Neuronal stem cell (in vitro differentiated cells): Measurements from ENCODE around the gene OR7A5.
"Not testable (repeated sequence)": the region's sequence is repeated elsewhere in the genome, so short reads cannot be mapped to it uniquely, and the experiment has no call there.

Source experiments
- DNase-seq: peaks from one replicate; pipeline ENCODE4 v3.0.0-alpha.2; 2013; ENCODE audit warnings: low spot score
- H2AFZ ChIP-seq: one replicate; pipeline ENCODE4 v1.6.1; 2013; ENCODE audit warnings: mild to moderate bottlenecking, low read length, inconsistent platforms
- H2AK5ac ChIP-seq: 2 replicates; pipeline ENCODE4 v1.6.1; 2013; ENCODE audit warnings: low read depth, mild to moderate bottlenecking, inconsistent platforms, low read length, moderate library complexity, mixed read lengths
- H2BK120ac ChIP-seq: 2 replicates; pipeline ENCODE4 v1.6.1; 2013; ENCODE audit warnings: low read depth, mild to moderate bottlenecking, inconsistent platforms, low read length, moderate library complexity, mixed read lengths
- H2BK12ac ChIP-seq: one replicate; pipeline ENCODE4 v1.6.1; 2013; ENCODE audit warnings: low read length, inconsistent platforms
- H2BK15ac ChIP-seq: 2 replicates; pipeline ENCODE4 v1.6.1; 2013; ENCODE audit warnings: mild to moderate bottlenecking, low read length, inconsistent platforms, mixed read lengths
- H2BK5ac ChIP-seq: one replicate; pipeline ENCODE4 v1.6.1; 2013; ENCODE audit warnings: inconsistent platforms, mild to moderate bottlenecking, low read length, moderate library complexity
- H3K14ac ChIP-seq: one replicate; pipeline ENCODE4 v1.6.1; 2013; ENCODE audit warnings: low read length, inconsistent platforms
- H3K18ac ChIP-seq: 2 replicates; pipeline ENCODE4 v1.6.1; 2013; ENCODE audit warnings: low read length, inconsistent platforms
- H3K23ac ChIP-seq: 2 replicates; pipeline ENCODE4 v1.6.1; 2013; ENCODE audit warnings: low read depth, mild to moderate bottlenecking, mixed read lengths, low read length, inconsistent platforms; ENCODE audit not compliant: poor library complexity
- H3K27ac ChIP-seq: replicated peaks from 3 replicates; pipeline ENCODE4 v1.5.1; 2013; ENCODE audit warnings: low read length, inconsistent platforms
- H3K27me3 ChIP-seq, 3 experiments: 2 replicates each; pipeline ENCODE4 v1.6.1; 2013; ENCODE audit warnings: low read length in 3 of 3, mild to moderate bottlenecking in 2 of 3, inconsistent platforms in 1 of 3, low read depth in 1 of 3, mixed read lengths in 1 of 3, moderate library complexity in 1 of 3; ENCODE audit not compliant: control insufficient read depth in 3 of 3, insufficient read depth in 3 of 3
- H3K36me3 ChIP-seq, 2 donors: replicated peaks in 1 of 2; 2 replicates each; pipeline ENCODE4 v1.6.1; 2013; ENCODE audit warnings: low read length in 2 of 2; ENCODE audit not compliant: control insufficient read depth in 2 of 2, insufficient read depth in 2 of 2
- H3K4ac ChIP-seq: 2 replicates; pipeline ENCODE4 v1.6.1; 2013; ENCODE audit warnings: inconsistent platforms, mild to moderate bottlenecking, low read length, moderate library complexity
- H3K4me1 ChIP-seq, 2 donors: 1 replicate in 1 of 2; 2 replicates in 1 of 2; pipeline ENCODE4 v1.6.1; 2013; ENCODE audit warnings: low read length in 2 of 2, low read depth in 1 of 2; ENCODE audit not compliant: control insufficient read depth in 2 of 2, insufficient read depth in 1 of 2
- H3K4me2 ChIP-seq: one replicate; pipeline ENCODE4 v1.6.1; 2013; ENCODE audit warnings: mild to moderate bottlenecking, low read length, inconsistent platforms; ENCODE audit not compliant: insufficient read depth, poor library complexity, severe bottlenecking
- H3K4me3 ChIP-seq, 2 donors: 2 replicates each; pipeline ENCODE4 v1.5.1; 2013; ENCODE audit warnings: low read length in 2 of 2, mild to moderate bottlenecking in 2 of 2, inconsistent platforms in 1 of 2, moderate library complexity in 1 of 2
- H3K79me1 ChIP-seq: one replicate; pipeline ENCODE4 v1.6.1; 2013; ENCODE audit warnings: low read depth, mild to moderate bottlenecking, inconsistent platforms, low read length, moderate library complexity
- H3K9ac ChIP-seq: one replicate; pipeline ENCODE4 v1.6.1; 2013; ENCODE audit warnings: mild to moderate bottlenecking, low read depth, low read length, inconsistent platforms; ENCODE audit not compliant: poor library complexity
- H3K9me3 ChIP-seq, 2 donors: replicated peaks in 1 of 2; 2 replicates each; pipeline versions ENCODE3 to v1.6.1; 2013; ENCODE audit warnings: low read length in 2 of 2, mild to moderate bottlenecking in 2 of 2, inconsistent platforms in 1 of 2, low read depth in 1 of 2, mixed read lengths in 1 of 2, moderate library complexity in 1 of 2; ENCODE audit not compliant: control insufficient read depth in 2 of 2, insufficient read depth in 1 of 2
- H4K8ac ChIP-seq: one replicate; pipeline ENCODE4 v1.6.1; 2013; ENCODE audit warnings: low read depth, mild to moderate bottlenecking, inconsistent platforms, low read length, moderate library complexity
- H4K91ac ChIP-seq: one replicate; pipeline ENCODE4 v1.6.1; 2013; ENCODE audit warnings: low read length, low read depth, mild to moderate bottlenecking, inconsistent platforms; ENCODE audit not compliant: poor library complexity
- WGBS, 2 donors: extraction: QIAGEN DNeasy Blood & Tissue Kit; methylation state at CpG; one replicate each; pipeline ENCODE4 v1.1.7; 2013; ENCODE audit warnings: missing lambda C conversion rate in 2 of 2, mixed read lengths in 1 of 2; ENCODE audit not compliant: insufficient read length in 2 of 2, insufficient replicate concordance in 1 of 2; ENCODE audit errors: extremely low coverage in 2 of 2; 5-methylcytosine and 5-hydroxymethylcytosine counted together

Gene OR7A5

DNA sequence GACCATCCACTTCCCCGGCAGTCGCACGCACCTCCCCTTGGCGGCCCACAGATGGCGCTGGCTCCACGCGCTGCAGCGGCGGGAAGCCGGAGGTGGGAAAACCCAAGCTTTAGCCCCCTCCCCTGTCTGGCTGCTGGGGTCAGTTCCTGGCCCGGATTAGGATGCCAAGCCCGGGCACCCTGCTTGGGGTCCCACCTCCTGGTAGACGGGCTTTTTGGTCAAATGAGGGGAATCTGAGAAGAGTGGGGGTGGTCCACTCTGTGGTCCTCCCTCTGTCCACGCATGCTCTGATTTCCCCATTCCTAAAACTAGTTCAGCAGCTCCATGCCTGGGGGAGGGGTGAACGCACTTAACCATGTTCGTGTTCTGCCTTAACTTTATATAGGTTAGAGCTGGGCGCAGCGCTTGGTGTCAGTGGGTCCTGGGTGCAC, 48.5 kb downstream of the OR7A5 start:
- H2BK5ac ChIP-seq = no peak overlapping the region
- peak overlapping the region; percentile 41 for H3K18ac ChIP-seq
- no peak overlapping the region for H3K14ac ChIP-seq
- WGBS, 2 donors = no CpG with 5 or more reads among the region's 18 CpGs
- H4K8ac ChIP-seq = no peak overlapping the region
- peak overlapping the region; percentile 75 for H2AFZ ChIP-seq
- no peaks in the 10 kb centered on the region for H3K9me3 ChIP-seq
- no peaks in the 10 kb centered on the region for H3K27me3 ChIP-seq
- H2BK120ac ChIP-seq = no peak overlapping the region
- no peak overlapping the region for H2BK15ac ChIP-seq
- H3K9ac ChIP-seq = no peak overlapping the region
- no peak overlapping the region for H3K4me3 ChIP-seq
- H4K91ac ChIP-seq = no peak overlapping the region
- no peak overlapping the region for H3K4me2 ChIP-seq
- H3K23ac ChIP-seq = no peak overlapping the region
- H3K4ac ChIP-seq = no peak overlapping the region
- no peak overlapping the region for H3K27ac ChIP-seq
- peak; percentile 50 for DNase-seq
- no peak overlapping the region for H2AK5ac ChIP-seq
- no peak overlapping the region for H2BK12ac ChIP-seq
- no peaks in the 10 kb centered on the region for H3K36me3 ChIP-seq
- H3K79me1 ChIP-seq = no peaks in the 10 kb centered on the region
- H3K4me1 ChIP-seq = peaks cover 0 to 3% of the 10 kb centered on the region in 2 donors

- H3K18ac ChIP-seq, H3K36me3 ChIP-seq, H3K4me1 ChIP-seq, H2BK15ac ChIP-seq, H3K27ac ChIP-seq, H2BK120ac ChIP-seq, H2BK12ac ChIP-seq, H3K23ac ChIP-seq, H3K9ac ChIP-seq, DNase-seq, H2AFZ ChIP-seq, H3K79me1 ChIP-seq, H4K91ac ChIP-seq, H4K8ac ChIP-seq, H3K14ac ChIP-seq, H3K27me3 ChIP-seq, H2BK5ac ChIP-seq, H3K4me3 ChIP-seq, H3K9me3 ChIP-seq, H3K4me2 ChIP-seq, H3K4ac ChIP-seq, H2AK5ac ChIP-seq: not testable (repeated sequence)
- no CpG with 5 or more reads among the region's 11 CpGs for WGBS, 2 donors
Observed at GRCh38 chr19:14785102-14785793, 49.7 kb downstream of the OR7A5 start.

DNA sequence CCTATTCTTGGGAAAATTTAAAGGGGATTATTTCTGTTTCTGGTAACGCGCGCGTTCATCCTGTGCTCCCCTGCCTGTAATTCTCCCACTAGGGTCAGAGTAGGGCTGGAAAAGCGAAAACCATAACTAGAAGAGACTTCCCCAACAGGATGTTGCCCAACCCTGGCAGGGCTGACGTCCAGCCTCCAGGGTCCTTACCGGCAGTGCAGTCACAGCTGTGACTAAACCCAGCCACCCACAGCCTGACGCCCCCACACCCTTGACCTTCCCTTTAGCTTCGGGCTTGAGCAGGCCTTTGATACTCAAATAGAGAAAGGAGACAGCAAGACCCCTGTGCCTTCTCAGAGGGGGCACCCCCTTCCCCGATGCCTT, 50.3 kb downstream of the OR7A5 start:
- H3K79me1 ChIP-seq, H4K8ac ChIP-seq, H3K27me3 ChIP-seq, H3K23ac ChIP-seq, H2AFZ ChIP-seq, H3K9me3 ChIP-seq, H3K4ac ChIP-seq, H3K36me3 ChIP-seq, H2BK5ac ChIP-seq, H3K18ac ChIP-seq, H2AK5ac ChIP-seq, DNase-seq, H2BK12ac ChIP-seq, H3K14ac ChIP-seq, H2BK15ac ChIP-seq, H2BK120ac ChIP-seq, H3K4me1 ChIP-seq, H4K91ac ChIP-seq, H3K4me2 ChIP-seq, H3K9ac ChIP-seq, H3K27ac ChIP-seq, H3K4me3 ChIP-seq: not testable (repeated sequence)
- no CpG with 5 or more reads among the region's 10 CpGs for WGBS, 2 donors

- not testable (repeated sequence) for H2BK12ac ChIP-seq, H3K4me1 ChIP-seq, H3K18ac ChIP-seq, H3K27me3 ChIP-seq, H2AFZ ChIP-seq, H3K79me1 ChIP-seq, H3K4me3 ChIP-seq, H4K8ac ChIP-seq, H2AK5ac ChIP-seq, DNase-seq, H4K91ac ChIP-seq, H3K27ac ChIP-seq, H3K9me3 ChIP-seq, H3K36me3 ChIP-seq, H2BK120ac ChIP-seq, H3K14ac ChIP-seq, H3K23ac ChIP-seq, H2BK15ac ChIP-seq, H2BK5ac ChIP-seq, H3K4ac ChIP-seq, H3K9ac ChIP-seq
- WGBS, 2 donors = no CpG with 5 or more reads among the region's 8 CpGs
- peak overlapping the region; percentile 11 for H3K4me2 ChIP-seq
Observed at GRCh38 chr19:14783410-14783998, 51.5 kb downstream of the OR7A5 start.
